H54 (cell line): ENCODE data around the gene VSTM2B.

Source experiments
- DNase-seq: peaks from one replicate; pipeline ENCODE4 v3.0.0; 2011; ENCODE audit warnings: low spot score, mixed read lengths; ENCODE audit not compliant: insufficient read length
- FAIRE-seq: peaks from 3 replicates; lab custom pipeline; 2011; peaks lifted over from hg19 to GRCh38; lab: Jason Lieb, UNC
- POLR2A ChIP-seq: IDR thresholded peaks from 2 replicates; pipeline ENCODE4 v1.6.1; 2011; ENCODE audit warnings: low read depth, mild to moderate bottlenecking, low read length

VSTM2B gene

DNA sequence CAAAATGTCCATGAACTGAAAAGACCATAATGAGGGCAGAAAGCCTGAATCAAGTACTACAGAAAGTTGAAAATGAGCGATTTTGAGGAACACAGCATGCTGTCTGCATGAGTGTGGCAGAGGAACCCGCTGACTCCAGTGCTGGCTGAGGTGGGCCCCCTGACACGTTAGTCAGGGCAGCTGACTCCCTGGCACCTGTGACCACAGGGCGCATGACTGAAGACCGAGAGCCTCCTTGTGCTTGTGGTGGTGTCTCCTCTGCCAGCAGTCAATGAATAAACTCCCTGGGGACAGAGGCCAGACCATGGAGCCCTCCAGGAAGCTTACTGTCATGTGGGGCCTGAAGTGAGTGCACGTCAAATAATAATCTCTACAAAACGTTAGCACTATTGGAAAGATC, 38.4 kb upstream of the VSTM2B start:
- TF ChIP-seq POLR2A, result no peak
- FAIRE-seq, result no peak
- DNase-seq, result no peak

- FAIRE-seq, result no peak
- TF ChIP-seq POLR2A, result no peak
- DNase-seq, result no peak
These were observed 37.5 kb upstream of the VSTM2B start for GRCh38 chr19:29488316-29488715.

DNA sequence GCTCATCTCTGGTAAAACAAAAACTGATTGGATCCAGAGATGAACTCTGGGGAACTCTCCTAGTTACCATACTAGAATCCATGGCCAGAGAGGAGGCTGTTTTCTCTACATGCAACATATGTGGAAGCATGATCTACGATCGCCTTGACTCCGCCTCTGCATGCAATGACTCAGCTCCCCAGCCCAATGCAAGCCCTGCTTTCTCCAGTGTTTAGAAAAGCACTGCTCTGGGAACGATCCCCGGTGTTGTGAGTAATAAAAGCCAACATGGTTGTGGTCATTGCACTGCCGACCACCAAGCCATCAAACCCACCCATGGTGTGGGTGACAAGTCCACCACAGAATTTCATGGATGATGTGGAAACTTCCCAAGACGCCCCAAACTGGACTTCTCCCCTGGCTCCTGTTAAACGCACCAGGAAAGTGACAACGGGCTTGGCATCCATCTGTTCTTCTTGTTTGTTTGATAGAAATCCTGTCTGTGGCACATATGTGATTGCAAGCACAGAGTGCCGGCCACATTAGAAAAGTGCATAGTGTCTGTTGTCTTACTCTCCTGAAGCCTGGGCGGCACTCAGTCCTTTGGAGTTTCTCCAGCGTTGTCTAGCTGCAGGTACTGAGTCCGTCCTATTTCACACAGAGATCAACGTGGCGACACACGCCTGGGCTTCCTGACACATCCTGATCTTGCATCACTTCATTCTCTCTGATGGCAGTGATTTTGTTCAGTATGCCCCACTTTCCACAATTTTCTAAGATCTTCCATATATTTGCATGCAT, 36.4 kb upstream of the VSTM2B start:
- no peak for TF ChIP-seq POLR2A
- DNase-seq (no peak), FAIRE-seq (no peak)

DNA sequence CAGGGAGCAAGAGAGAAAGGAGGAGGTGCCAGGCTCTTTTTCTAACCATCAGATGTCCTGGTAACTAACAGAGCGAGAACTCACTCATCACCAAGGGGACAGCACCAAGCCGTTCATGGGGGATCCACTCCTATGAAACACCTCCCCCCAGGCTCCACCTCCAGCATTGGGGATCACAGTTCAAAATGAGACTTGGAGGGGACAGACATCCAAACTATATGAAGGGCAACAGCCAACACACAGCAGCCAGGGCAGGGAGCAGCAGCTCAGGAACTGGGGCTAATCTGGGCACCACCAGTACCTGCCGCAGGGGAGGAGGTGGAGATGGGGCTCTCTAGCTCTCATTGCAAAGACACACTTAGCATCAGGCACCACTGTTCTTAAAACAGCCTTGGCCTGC, 34.3 kb upstream of the VSTM2B start:
- FAIRE-seq (no peak), DNase-seq (no peak)
- TF ChIP-seq POLR2A, result no peak

DNA sequence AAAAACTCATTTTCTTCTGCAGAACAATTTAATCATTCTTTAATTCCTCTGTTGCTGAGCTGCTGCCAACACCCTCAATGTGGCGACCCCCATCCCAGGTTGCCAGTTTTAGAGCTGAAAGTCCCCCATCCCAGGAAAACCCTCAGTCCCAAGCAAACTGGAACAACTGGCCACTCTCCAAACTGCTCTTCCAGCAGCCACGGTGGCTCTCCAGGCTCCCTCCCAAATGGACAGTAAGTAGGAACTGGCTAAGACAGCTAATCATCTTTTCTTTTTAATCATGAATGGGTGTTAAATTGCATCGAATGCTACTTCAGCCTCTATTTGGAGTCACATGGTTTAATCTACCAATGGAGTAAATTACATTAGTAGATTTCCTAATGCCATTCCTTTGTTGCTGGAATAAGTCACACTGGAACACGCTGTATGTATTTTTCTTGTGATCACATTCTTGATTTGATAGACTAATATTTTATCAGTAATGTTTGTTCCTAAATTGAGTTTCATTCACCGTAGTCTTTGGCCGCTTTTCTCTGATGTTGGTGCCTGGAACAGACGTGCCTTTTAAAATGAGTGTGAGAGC, 33.7 kb upstream of the VSTM2B start:
- DNase-seq, result no peak
- no peak for FAIRE-seq
- TF ChIP-seq POLR2A, result no peak

- TF ChIP-seq POLR2A, result no peak
- DNase-seq (no peak), FAIRE-seq (no peak)
These were observed 33.0 kb upstream of the VSTM2B start for GRCh38 chr19:29492769-29493168.

DNA sequence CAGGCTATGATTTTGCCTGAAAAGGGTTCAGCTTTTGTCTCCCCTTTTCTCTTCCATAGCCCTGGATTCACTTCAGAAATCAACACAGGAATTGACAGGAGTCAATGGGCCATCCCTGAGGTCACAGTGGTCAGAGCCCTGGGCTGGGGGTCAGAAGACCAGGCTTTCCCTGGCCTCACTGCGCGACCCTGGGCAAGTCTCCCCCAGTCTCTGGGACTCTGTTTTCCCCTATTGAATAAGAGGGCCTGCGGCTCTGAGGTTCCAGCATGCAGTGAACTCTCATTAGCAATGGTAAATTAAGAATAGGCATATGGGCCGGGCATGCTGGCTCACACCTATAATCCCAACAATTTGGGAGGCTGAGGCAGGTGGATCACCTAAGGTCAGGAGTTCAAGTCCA, 30.7 kb upstream of the VSTM2B start:
- TF ChIP-seq POLR2A, result no peak
- DNase-seq (no peak), FAIRE-seq (no peak)

GRCh38 chr19:29495901-29496441, 29.8 kb upstream of the VSTM2B start:
- FAIRE-seq (no peak), DNase-seq (no peak)
- no peak for TF ChIP-seq POLR2A

DNA sequence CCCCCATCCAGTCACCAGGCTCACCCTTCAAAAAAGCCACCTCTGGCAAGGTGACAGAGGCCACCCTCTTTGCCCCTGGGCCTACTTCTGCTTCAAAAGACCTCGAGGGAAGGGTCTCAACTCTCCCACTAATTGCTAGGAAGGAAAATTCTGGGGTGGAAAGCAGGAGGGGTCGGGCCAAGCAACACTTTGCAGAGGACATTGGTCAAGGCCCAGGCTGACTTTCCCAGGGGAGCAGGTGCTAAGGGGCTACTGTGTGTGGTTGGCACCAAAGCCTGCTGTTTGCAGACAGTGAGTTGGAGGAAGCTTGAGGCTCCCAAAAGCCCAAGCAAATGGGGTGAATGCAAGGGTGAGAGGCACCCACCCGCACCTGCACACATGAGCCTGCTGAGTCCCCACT, 28.6 kb upstream of the VSTM2B start:
- no peak for DNase-seq
- no peak for TF ChIP-seq POLR2A
- FAIRE-seq, result no peak

DNA sequence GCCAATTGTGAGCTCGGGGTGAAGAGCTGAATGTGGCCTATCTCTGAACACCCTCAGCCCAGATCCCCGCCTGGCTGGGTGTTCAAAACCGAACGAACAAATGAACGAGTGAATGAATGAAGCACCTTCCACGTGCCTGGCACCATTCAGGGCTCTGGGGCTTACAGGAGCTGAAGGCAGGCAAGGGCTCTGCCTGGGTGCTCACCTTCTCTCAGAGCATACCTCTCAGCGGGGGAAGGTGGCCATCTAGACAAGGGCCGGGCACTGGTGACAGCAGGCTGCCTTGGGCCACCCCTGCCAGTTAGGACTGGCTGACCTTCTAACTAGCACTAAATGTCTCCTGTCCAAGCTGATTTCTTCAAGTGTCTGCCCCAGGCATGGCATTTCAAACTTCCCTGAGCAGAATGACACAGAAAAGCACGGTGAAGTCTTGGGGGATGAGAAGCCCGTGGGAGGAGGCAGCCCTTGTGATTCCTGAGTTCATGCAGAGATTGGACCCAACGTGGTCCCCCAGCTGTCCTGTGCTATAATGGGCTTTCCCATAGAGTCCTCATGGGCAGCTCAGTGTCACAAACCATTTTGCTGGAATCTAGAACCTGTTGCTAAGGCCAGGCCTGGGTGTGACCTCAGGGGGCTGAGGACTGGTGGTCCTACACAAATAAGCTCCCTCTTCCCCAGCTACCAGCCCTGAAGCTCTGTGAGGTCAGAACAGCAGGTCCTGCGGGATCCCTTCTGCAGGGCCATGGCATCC, 27.9 kb upstream of the VSTM2B start:
- DNase-seq (no peak), FAIRE-seq (no peak)
- no peak for TF ChIP-seq POLR2A

DNA sequence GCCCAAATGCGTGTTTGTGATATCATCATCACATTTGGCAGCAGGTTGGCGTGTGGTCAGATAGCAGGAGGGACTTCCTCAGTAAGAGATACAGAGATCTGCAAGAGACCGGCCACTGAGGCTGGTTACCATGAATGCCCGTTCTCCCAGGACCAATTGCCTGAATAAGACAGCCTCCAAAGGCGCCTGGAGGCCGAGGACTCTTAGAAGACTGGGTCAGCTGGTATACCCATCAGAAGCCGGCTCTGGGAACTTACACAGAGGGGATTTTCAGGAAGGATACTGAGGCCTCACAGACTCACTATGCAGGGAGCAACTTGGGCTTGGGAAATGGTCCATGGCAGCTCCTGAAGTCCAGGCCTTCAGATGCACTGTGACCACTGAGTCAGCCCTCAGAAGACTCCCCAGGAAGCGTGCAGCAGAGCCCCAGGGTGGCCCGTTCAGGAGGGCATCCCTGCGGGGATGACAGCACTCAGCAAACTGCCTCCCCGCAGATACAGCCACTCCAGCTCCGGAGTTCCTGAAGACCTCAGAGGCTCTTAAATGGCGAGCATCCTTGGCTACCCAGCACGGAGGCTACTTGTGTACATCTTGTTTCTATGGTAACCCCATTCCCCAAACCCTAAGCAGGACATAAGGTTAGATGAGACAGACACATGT, 26.4 kb upstream of the VSTM2B start:
- FAIRE-seq, result no peak
- no peak for TF ChIP-seq POLR2A

DNA sequence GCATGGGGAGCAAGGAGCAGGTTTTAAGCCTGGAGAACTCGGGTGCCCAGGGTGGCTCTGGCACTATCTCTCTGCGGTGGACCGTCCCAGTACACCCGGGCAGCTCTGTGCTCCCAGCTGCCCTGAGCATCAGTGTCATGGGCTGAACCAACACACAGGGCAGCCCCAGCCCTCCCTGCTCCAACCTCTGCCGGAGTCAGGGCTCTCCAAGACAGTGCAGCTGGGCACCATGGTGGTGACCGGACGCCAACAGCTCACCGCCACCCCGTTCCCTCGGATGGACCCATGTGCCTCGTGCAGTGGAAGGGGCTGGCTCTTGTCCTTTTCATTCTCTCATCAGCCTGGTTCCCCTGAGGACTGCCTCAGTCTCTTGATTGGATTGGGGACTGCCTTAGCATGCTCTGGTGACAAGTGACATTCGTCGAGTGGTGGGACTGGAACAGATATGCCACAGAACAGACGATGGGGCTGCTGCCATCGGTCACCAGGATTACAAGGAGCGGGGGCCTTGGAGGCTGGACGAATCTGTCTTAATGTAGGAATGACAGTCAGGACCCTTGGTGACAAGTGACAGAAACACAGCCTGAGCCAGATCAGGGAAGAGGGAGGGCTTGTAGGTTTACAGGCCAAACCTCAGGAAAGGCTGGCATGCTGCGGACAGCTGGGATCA, 25.7 kb upstream of the VSTM2B start:
- DNase-seq (no peak), FAIRE-seq (no peak)
- TF ChIP-seq POLR2A, result no peak

More for the DNA sequence above, 26.4 kb upstream of the VSTM2B start:
- no peak for DNase-seq

GRCh38 chr19:29501816-29502580, 23.8 kb upstream of the VSTM2B start:
- no peak for FAIRE-seq
- TF ChIP-seq POLR2A, result no peak

DNA sequence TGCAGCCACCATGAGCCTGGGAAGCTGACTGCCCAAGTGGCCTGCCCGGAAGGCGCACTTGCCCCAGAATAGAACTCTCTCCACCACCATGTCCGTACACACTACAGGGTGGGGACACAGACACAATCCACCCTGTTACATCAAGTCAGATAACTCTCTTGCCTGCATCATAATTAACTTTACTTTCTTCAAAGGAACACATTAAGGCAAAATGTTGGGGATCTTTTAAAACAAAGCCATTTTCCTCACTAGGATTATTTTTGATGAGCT, 23.3 kb upstream of the VSTM2B start:
- no peak for TF ChIP-seq POLR2A
- no peak for DNase-seq
- FAIRE-seq, result no peak

More at GRCh38 chr19:29501816-29502580, 23.8 kb upstream of the VSTM2B start:
- no peak for DNase-seq
